HUES64 (cell line): ENCODE results near the gene ACSL1.
"Not testable (repeated sequence)": the region's sequence is repeated elsewhere in the genome, so short reads cannot be mapped to it uniquely, and the experiment has no call there.

Experiments
- H3K27ac ChIP-seq: 2 replicates; pipeline ENCODE4 v1.7.0; 2013; ENCODE audit warnings: low read depth, low read length, inconsistent platforms
- H3K27me3 ChIP-seq: 2 replicates; pipeline ENCODE4 v1.6.1; 2013; ENCODE audit warnings: mild to moderate bottlenecking, low read length; ENCODE audit not compliant: insufficient read depth
- H3K36me3 ChIP-seq: 2 replicates; pipeline ENCODE4 v1.6.1; 2013; ENCODE audit warnings: mild to moderate bottlenecking, low read length; ENCODE audit not compliant: insufficient read depth
- H3K4me1 ChIP-seq: 2 replicates; pipeline ENCODE4 v1.6.1; 2013; ENCODE audit warnings: mild to moderate bottlenecking, low read length, moderate library complexity; ENCODE audit not compliant: insufficient read depth
- H3K4me3 ChIP-seq: 2 replicates; pipeline ENCODE4 v1.5.1; 2013; ENCODE audit warnings: mild to moderate bottlenecking, low read length, moderate library complexity
- H3K9ac ChIP-seq: 2 replicates; pipeline ENCODE4 v1.6.1; 2013; ENCODE audit warnings: mild to moderate bottlenecking, low read depth, low read length
- H3K9me3 ChIP-seq: 2 replicates; pipeline ENCODE4 v1.6.1; 2013; ENCODE audit warnings: low read depth, low read length; ENCODE audit not compliant: insufficient read depth
- WGBS: fragments of 150-250, 120-280 bp; methylation state at CpG from one replicate; pipeline ENCODE4 v1.1.7; 2013; ENCODE audit warnings: missing lambda C conversion rate; 5-methylcytosine and 5-hydroxymethylcytosine counted together

Gene ACSL1

GRCh38 chr4:184750926-184751584 lies 74.7 kb downstream of the ACSL1 start:
- peaks cover 23% of the 10 kb centered on the region for H3K4me1 ChIP-seq
- no peaks in the 10 kb centered on the region for H3K27me3 ChIP-seq

GRCh38 chr4:184748251-184748652 lies 77.5 kb downstream of the ACSL1 start:
- 80% methylated on average over 8 of the region's 8 CpGs for whole genome bisulfite sequencing
- H3K27ac ChIP-seq, result no peak overlapping the region
- no peak overlapping the region for H3K4me3 ChIP-seq
- no peaks in the 10 kb centered on the region for H3K36me3 ChIP-seq
- peaks cover 25% of the 10 kb centered on the region for H3K4me1 ChIP-seq
- H3K27me3 ChIP-seq, result no peaks in the 10 kb centered on the region
- H3K9me3 ChIP-seq, result no peaks in the 10 kb centered on the region
- H3K9ac ChIP-seq, result no peak overlapping the region

More at GRCh38 chr4:184750926-184751584, 74.7 kb downstream of the ACSL1 start:
- Histone ChIP-seq H3K9me3 (no peaks in the 10 kb centered on the region), H3K27ac (no peak overlapping the region), H3K9ac (no peak overlapping the region), H3K36me3 (no peaks in the 10 kb centered on the region), H3K4me3 (no peak overlapping the region)
- 90% methylated on average over 8 of the region's 8 CpGs for WGBS

DNA sequence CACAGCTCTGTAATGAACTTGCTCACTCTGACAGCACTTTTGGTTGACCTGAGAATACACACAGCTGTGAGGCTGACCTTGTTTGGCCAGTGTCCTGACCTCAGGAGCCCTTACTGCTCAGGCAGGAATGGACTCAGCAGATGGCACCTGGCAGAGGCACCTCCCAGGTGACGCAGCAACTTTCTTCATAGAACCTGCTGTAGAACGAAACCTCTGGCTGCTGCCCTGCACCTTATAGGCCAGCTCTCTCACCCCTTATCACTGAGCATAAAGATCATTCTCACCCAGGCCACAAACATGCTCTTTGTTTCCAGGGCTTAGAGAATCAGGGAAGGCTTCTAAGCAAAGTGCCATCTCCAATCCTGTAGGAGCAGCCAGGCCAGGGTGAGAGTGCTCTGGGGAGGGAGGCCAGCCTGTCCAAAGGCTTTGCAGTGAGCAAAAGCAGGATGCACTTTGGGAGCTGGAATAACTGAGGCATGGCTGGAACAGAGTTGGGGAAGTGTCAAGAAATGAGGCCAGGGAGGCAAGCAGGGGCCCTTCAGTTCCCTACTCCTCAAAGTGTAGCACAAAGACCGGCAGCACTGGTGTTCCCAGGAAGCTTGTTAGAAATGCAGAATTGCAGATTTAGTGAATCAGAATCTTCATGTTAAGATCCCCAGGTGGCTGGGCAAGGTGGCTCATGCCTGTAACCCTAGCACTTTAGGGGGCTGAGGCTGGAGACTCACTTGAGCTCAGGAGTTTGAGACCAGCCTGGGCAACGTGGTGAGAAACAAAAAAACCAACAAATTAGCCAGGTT lies 78.5 kb downstream of the ACSL1 start:
- peaks cover 25% of the 10 kb centered on the region for H3K4me1 ChIP-seq
- no peak overlapping the region for H3K4me3 ChIP-seq
- H3K36me3 ChIP-seq, result no peaks in the 10 kb centered on the region
- 0 out of 2 replicates have a peak overlapping the region, but pooled peaks have one; percentile 6 for H3K9ac ChIP-seq
- no peaks in the 10 kb centered on the region for H3K9me3 ChIP-seq
- 55% methylated on average over 4 of the region's 4 CpGs for WGBS
- no peak overlapping the region for H3K27ac ChIP-seq
- no peaks in the 10 kb centered on the region for H3K27me3 ChIP-seq

- H3K36me3 ChIP-seq, result no peaks in the 10 kb centered on the region
- peaks cover 25% of the 10 kb centered on the region for H3K4me1 ChIP-seq
- no peak overlapping the region for H3K9ac ChIP-seq
- no peaks in the 10 kb centered on the region for H3K27me3 ChIP-seq
- no peak overlapping the region for H3K4me3 ChIP-seq
- no peaks in the 10 kb centered on the region for H3K9me3 ChIP-seq
- WGBS, result 60% methylated on average over 10 of the region's 10 CpGs
- no peak overlapping the region for H3K27ac ChIP-seq
Observed at GRCh38 chr4:184745831-184746795, 79.7 kb downstream of the ACSL1 start.

- Histone ChIP-seq H3K4me1 (peaks cover 25% of the 10 kb centered on the region), H3K27me3 (no peaks in the 10 kb centered on the region), H3K27ac (no peak overlapping the region), H3K9ac (no peak overlapping the region), H3K4me3 (no peak overlapping the region), H3K9me3 (peaks cover 4% of the 10 kb centered on the region; the same call in 1 of the 2 replicates), H3K36me3 (no peaks in the 10 kb centered on the region)
- 94% methylated on average over 10 of the region's 10 CpGs for WGBS
Observed at GRCh38 chr4:184744236-184744635, 81.5 kb downstream of the ACSL1 start.

- Histone ChIP-seq H3K9me3 (peaks cover 4% of the 10 kb centered on the region; the same call in 1 of the 2 replicates), H3K36me3 (no peaks in the 10 kb centered on the region), H3K27me3 (no peaks in the 10 kb centered on the region), H3K4me3 (no peak overlapping the region), H3K4me1 (peaks cover 25% of the 10 kb centered on the region), H3K27ac (no peak overlapping the region), H3K9ac (no peak overlapping the region)
- 89% methylated on average over 4 of the region's 4 CpGs for WGBS
Observed at GRCh38 chr4:184743650-184744049, 82.1 kb downstream of the ACSL1 start.

DNA sequence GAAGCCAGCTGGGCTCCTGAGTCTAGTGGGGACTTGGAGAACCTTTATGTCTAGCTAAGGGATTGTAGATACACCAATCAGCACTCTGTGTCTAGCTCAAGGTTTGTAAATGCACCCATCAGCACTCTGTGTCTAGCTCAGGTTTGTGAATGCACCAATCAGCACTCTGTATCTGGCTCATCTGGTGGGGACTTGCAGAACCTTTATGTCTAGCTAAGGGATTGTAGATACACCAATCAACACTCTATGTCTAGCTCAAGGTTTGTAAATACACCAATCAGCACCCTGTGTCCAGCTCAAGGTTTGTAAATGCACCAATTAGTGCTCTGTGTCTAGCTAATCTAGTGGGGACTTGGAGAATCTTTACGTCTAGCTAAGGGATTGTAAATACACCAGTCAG lies 84.1 kb downstream of the ACSL1 start:
- H3K36me3 ChIP-seq, H3K4me3 ChIP-seq, H3K9ac ChIP-seq, H3K27ac ChIP-seq, H3K9me3 ChIP-seq, H3K27me3 ChIP-seq, H3K4me1 ChIP-seq: not testable (repeated sequence)
- 100% methylated on average over 1 of the region's 1 CpG for WGBS

DNA sequence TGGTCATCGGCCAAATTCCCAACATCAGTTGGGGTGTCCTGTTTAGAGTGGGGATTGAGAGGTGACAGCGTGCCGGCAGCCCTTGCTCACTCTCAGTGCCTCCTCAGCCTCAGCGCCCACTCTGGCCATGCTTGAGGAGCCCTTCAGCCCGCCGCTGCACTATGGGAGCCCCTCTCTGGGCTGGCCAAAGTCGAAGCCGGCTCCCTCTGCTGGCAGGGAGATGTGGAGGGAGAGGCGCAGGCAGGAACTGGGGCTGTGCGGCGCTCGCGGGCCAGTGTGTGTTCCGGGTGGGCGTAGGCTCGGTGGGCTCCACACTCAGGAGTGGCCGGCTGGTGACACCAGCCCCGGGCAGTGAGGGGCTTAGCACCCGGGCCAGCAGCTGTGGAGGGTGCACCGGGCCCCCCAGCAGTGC lies 84.8 kb downstream of the ACSL1 start:
- Histone ChIP-seq H3K9me3 (peaks cover 4% of the 10 kb centered on the region; the same call in 1 of the 2 replicates), H3K4me3 (no peak overlapping the region), H3K9ac (no peak overlapping the region), H3K27ac (no peak overlapping the region), H3K4me1 (peaks cover 2% of the 10 kb centered on the region), H3K36me3 (no peaks in the 10 kb centered on the region), H3K27me3 (no peaks in the 10 kb centered on the region)
- 95% methylated on average over 20 of the region's 20 CpGs for WGBS

DNA sequence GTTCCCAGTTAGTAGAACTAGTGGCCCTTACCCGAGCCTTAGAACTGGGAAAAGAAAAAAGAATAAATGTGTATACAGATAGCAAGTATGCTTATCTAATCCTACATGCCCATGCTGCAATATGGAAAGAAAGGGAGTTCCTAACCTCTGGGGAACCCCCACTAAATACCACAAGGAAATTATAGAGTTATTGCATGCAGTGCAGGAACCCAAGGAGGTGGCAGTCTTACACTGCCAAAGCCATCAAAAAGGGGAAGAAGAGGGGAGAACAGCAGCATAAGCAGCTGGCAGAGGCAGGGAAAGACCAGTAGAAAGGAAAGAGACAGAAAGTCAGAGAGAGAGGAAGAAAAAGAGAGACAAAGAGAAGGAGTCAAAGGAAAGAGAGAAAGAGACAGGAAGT lies 86.2 kb downstream of the ACSL1 start:
- H3K9ac ChIP-seq, H3K4me1 ChIP-seq, H3K9me3 ChIP-seq, H3K27me3 ChIP-seq, H3K4me3 ChIP-seq, H3K27ac ChIP-seq, H3K36me3 ChIP-seq: not testable (repeated sequence)
- WGBS, result no CpG with 5 or more reads among the region's 1 CpG

DNA sequence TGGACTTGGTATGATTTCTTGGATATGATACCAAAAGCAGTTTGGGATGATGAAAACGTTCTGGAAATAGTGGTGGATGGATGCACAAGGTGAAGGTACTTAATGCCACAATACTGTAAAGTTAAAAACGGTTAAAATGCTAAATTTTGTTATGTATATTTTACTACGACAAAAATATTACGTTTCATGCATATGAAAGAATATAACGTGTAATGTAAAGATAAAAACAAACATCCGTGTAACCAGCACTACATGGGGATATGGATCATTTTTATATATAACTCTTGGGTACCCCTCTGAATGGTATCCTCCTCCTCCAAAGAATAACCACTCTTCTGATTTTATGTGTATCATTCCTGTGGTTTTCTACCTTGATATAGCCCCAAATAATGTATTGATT lies 91.0 kb downstream of the ACSL1 start:
- Histone ChIP-seq H3K4me3 (peak overlapping the region; percentile 96), H3K9me3 (no peaks in the 10 kb centered on the region; the same call in 1 of the 2 replicates), H3K27ac (no peak overlapping the region), H3K9ac (peak overlapping the region; percentile 17; the same call in 1 of the 2 replicates), H3K4me1 (peaks cover 29% of the 10 kb centered on the region; the same call in 1 of the 2 replicates), H3K36me3 (peaks cover 18% of the 10 kb centered on the region), H3K27me3 (no peaks in the 10 kb centered on the region)
- 70% methylated on average over 2 of the region's 6 CpGs for WGBS
